Stimulated activated CD4-positive, alpha-beta T cell treated with anti-CD3 and anti-CD28 coated beads, Interleukin-1b, Interleukin-23, amount 100 ng/mL, for 1 hour (primary cell): ENCODE results near the gene WDR49.

Source experiments
- DNase-seq, 2 donors: peaks; one replicate each; pipeline ENCODE4 v3.0.0-alpha.2; 2020; ENCODE audit warnings: low read depth in 2 of 2

The WDR49 gene

GRCh38 chr3:167487556-167487955 lies 166.2 kb downstream of the WDR49 start:
- DNase-seq, result no peak

DNA sequence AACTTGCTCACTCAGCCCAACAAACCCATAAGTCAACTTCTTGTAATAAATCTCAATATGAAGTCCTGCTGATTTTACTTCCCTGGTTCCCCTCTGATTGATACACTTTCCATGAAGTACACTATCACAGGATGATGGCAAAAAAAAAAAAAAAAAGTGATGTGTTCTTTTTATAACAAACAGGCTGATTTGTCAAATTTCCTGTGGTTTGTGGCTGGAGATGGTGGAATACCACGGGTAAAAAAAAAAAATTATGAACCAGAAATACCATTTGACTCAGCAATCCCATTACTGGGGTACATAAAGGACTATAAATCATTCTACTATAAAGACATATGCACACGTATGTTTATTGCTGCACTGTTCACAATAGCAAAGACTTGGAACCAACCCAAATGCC lies 169.2 kb downstream of the WDR49 start:
- no peak for DNase-seq

- DNase-seq, result no peak
Observed at GRCh38 chr3:167483708-167484475, 169.8 kb downstream of the WDR49 start.

GRCh38 chr3:167481164-167481563 lies 172.6 kb downstream of the WDR49 start:
- DNase-seq, result no peak

DNA sequence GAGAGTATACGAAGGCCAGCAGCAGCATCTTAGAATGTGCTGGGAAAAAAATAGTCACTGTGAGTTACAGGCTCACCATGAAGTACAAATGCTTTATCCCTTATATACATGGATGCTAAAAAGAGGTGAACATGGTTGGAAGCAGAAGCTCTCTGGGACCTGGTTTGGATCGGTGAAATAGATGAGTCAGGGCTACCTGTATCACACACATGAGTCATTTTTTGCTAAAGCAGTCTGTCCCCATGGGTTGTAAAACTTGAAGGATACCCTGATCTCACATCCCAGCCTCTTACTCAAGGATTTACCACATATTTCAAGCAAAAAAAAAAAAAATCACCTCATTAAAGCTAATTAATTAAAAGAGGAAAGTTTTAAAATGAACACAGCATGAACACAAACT lies 173.0 kb downstream of the WDR49 start:
- no peak for DNase-seq

GRCh38 chr3:167473863-167474262 lies 179.9 kb downstream of the WDR49 start, which contains the start of gene SERPINI2:
SERPINI2 (minus strand) TSS chr3:167474042; CDS start chr3:167471834, 2,208 bp downstream.
- no peak for DNase-seq

- no peak for DNase-seq
Observed at GRCh38 chr3:167469381-167469780, 184.4 kb downstream of the WDR49 start.

GRCh38 chr3:167467848-167468611 lies 185.7 kb downstream of the WDR49 start:
- no peak for DNase-seq

DNA sequence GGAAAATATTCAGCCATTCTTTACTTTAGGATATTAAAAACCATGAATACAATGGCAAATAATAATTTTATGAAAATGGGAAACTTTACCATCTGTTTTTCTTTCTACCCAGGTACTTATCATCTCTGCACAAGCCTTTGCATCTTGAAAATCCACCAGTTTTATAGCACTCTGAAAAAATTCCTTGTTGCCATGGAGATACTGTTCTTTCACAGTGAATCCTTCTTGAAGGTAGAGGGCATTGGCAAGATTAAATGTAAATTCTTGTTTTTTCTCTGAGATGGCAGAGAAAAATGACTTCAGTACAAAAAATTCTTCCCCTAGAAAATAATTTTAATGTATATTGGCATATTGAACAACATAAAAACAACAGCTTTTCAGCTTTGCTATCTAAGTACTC lies 186.8 kb downstream of the WDR49 start:
- DNase-seq, result no peak

GRCh38 chr3:167456157-167456799 lies 197.5 kb downstream of the WDR49 start:
- no peak for DNase-seq

DNA sequence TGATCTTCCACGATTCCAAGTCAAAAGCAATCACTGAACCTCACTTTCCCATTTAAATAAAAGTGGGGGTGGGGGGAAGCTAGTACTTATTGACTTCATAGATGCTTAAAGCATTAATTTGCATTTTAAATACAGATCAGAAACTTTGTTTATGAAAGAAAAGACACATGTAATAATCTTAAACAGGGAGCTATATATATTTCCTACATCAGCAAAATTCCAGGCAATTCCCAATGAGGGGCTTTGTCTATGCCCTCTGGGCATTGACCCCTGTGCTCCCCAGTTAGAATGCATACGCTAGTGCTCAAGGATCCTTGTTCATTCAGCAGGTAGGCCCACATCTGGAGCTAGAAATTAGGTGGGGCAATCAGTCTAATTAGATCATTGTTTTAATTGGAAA lies 199.9 kb downstream of the WDR49 start:
- DNase-seq, result no peak

GRCh38 chr3:167451282-167451681 lies 202.5 kb downstream of the WDR49 start:
- DNase-seq, result no peak

DNA sequence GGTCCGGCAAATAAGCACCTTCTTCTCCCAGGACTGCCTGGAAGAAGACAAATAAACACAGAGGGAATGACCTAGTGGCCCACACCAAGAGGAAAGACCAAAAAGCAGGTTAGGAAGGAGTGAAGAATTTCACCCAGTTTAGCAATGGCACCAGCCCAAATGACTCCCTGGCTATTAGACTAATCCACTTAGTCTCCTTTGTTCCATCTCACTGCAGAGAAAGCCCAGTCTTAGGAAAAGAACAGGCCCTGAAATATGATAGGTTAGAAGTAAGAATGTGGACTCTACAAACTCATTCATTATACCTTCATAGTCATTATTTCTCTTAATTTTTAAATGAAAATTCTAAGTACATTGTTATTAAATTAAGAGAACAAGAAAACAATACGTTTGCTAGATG lies 203.1 kb downstream of the WDR49 start:
- no peak for DNase-seq

GRCh38 chr3:167450195-167450594 lies 203.5 kb downstream of the WDR49 start:
- no peak for DNase-seq

GRCh38 chr3:167445491-167445890 lies 208.3 kb downstream of the WDR49 start:
- no peak for DNase-seq

DNA sequence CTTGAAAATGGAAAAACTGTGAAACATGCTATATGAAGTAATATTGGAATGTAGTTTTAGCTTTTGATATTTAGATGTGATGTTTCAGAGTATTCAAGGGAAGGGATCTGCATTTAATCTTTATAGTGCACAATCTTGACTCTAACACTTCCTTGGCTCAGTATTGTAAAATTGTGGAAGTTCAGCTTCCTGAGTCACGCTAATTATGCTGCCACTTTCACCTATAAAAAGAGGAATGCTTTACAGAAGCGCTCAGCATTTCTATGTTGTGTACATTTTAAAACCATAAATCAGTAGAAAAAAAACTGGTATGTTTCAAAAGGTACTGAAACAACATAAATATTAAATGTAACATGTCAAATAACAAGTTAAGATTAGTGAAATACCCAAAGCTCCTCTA lies 212.5 kb downstream of the WDR49 start:
- no peak for DNase-seq

- no peak for DNase-seq
Observed at GRCh38 chr3:167437428-167438139, 216.2 kb downstream of the WDR49 start.
